ENCODE results near the gene RIMBP3C. TPM values are rescaled to one million over a fixed set of nuclear protein-coding genes. Genes with fewer than 3 reads are reported as not detected.
A peak's percentile ranks its signal among the peaks of the same experiment; 100 is the strongest.

The RIMBP3C gene
- total and polyA plus RNA-seq, 2 of the 8 experiments (the other 6 are each of a cell fraction or from before 2014, with no cell fraction given): 0.08 TPM; not detected in 1

GRCh38 chr22:21568347-21569075, 17.2 kb upstream of the RIMBP3C start:
- H3K9me3 ChIP-seq (ENCODE audit: insufficient read depth in 2 of 2, low read depth in 1 of 2, low read length in 1 of 2): no peaks in the 10 kb centered on the region
- ChIA-PET CTCF (ENCODE audit: partially characterized antibody) (interaction anchor here (0.9 to 1.6 kb wide), 5 partner anchors 10 to 77 kb away, joined by 3 to 4 read pairs (median 4); partner anchors contain the start of genes SDF2L1 and YDJC), POLR2A (ENCODE audit: partially characterized antibody) (interaction anchor here (0.5 to 3.2 kb wide), 11 partner anchors 9 to 149 kb away, joined by 3 to 11 read pairs (median 4); no protein-coding TSS in a partner anchor)
- H2AK5ac ChIP-seq (ENCODE audit: low read depth, low read length): no peak overlapping the region
- peaks cover 2% of the 10 kb centered on the region for H3K23me2 ChIP-seq (ENCODE audit: low read depth, low read length)
- no peak overlapping the region for H2BK20ac ChIP-seq (ENCODE audit: low read length)
- peak overlapping the region; percentile 54 to 91 (median 79) for H3K4me3 ChIP-seq (ENCODE audit: extremely low read depth in 1 of 4, insufficient read depth in 2 of 4, low read depth in 3 of 4, low read length in 4 of 4)
- H2BK15ac ChIP-seq (ENCODE audit: low read length): no peak overlapping the region
- peak overlapping the region; percentile 86 to 100 (median 96) for H3K9ac ChIP-seq (replicated peaks in 1 of 4; ENCODE audit: extremely low read depth in 1 of 4, low read depth in 3 of 4, low read length in 3 of 4)
- no peak for FAIRE-seq
- peak overlapping the region; percentile 95; the same call in 1 of the 2 replicates for H2BK5ac ChIP-seq (ENCODE audit: low read depth, low read length)
- H3K79me2 ChIP-seq (ENCODE audit: control insufficient read depth in 1 of 2, insufficient read depth in 2 of 2, low read length in 2 of 2): peaks cover 52 to 59% of the 10 kb centered on the region in 2 experiments
- H2AFZ ChIP-seq (ENCODE audit: low read length): no peak overlapping the region
- H3K27me3 ChIP-seq (replicated peaks in 1 of 4; ENCODE audit: control insufficient read depth in 3 of 4, extremely low read depth in 1 of 4, insufficient read depth in 3 of 4, low read length in 3 of 4): no peaks in the 10 kb centered on the region; a peak in 1 of 7 replicates
- H3K4me2 ChIP-seq (ENCODE audit: insufficient read depth in 1 of 2, low read depth in 2 of 2, low read length in 2 of 2): peak overlapping the region; percentile 77 to 82
- no peak overlapping the region for H3K56ac ChIP-seq (replicated peaks; ENCODE audit: insufficient read length, low read depth, low read length)
- WGBS, 2 experiments (ENCODE audit: extremely low coverage in 1 of 2, insufficient coverage in 1 of 2, insufficient read length in 1 of 2, insufficient replicate concordance in 2 of 2, low coverage in 1 of 2, low lambda C conversion rate in 2 of 2, missing lambda C conversion rate in 1 of 2): 9% methylated on average over 25 of the region's 26 CpGs; no CpG with 5 or more reads in 1 of the 2 experiments
- no peak for DNase-seq (ENCODE audit: low read depth in 1 of 2, low spot score in 2 of 2)
- peaks cover 27 to 33% of the 10 kb centered on the region in 2 experiments for H4K20me1 ChIP-seq (replicated peaks in 1 of 2; ENCODE audit: control insufficient read depth in 1 of 2, insufficient read depth in 2 of 2, low read length in 2 of 2)
- H3K4me1 ChIP-seq (replicated peaks in 1 of 4; ENCODE audit: control insufficient read depth in 3 of 4, insufficient read depth in 4 of 4, low read length in 3 of 4): peaks cover 0 to 8% (median 4%) of the 10 kb centered on the region in 4 experiments; a peak in 4 of 7 replicates
- H3K4ac ChIP-seq (replicated peaks; ENCODE audit: insufficient read length, low read depth, low read length): peak overlapping the region; percentile 27
- H2BK120ac ChIP-seq (replicated peaks; ENCODE audit: low read depth, low read length): no peak overlapping the region
- TF ChIP-seq CBX5 (IDR thresholded peaks at IDR 0.05; ENCODE audit: low read depth, low read length) (no peak), RXRA (IDR thresholded peaks at IDR 0.05; ENCODE audit: insufficient read depth, low read depth, low read length) (no peak), SIN3A (conservative IDR thresholded peaks at IDR 0.05 in 1 of 2, IDR thresholded peaks at IDR 0.05 in 1 of 2; ENCODE audit: low read depth in 1 of 2, low read length in 2 of 2) (0 out of 4 replicates have a peak, but pooled peaks of 1 of the 2 experiments have one; percentile 3), EGR1 (IDR thresholded peaks at IDR 0.05; ENCODE audit: borderline replicate concordance, low read depth, low read length) (no peak), BCL11A (IDR thresholded peaks at IDR 0.05; ENCODE audit: low read depth in 2 of 2, low read length in 2 of 2) (no peak), FOSL1 (IDR thresholded peaks at IDR 0.05; ENCODE audit: insufficient read depth, low read depth, low read length) (no peak)
- H3K36me3 ChIP-seq (ENCODE audit: control insufficient read depth in 2 of 4, insufficient read depth in 4 of 4, low read length in 3 of 4): no peaks in the 10 kb centered on the region; a peak in 1 of 8 replicates
- H2BK12ac ChIP-seq (ENCODE audit: low read depth, low read length): no peak overlapping the region
- H4K8ac ChIP-seq (ENCODE audit: extremely low read depth, insufficient read depth, low read length): peak overlapping the region; percentile 100; the same call in 1 of the 2 replicates
- no peak overlapping the region for H3K23ac ChIP-seq (ENCODE audit: insufficient read length)
- peak overlapping the region; percentile 97 for H3K27ac ChIP-seq (ENCODE audit: low read depth, low read length)
- no peak overlapping the region for H4K91ac ChIP-seq (replicated peaks; ENCODE audit: insufficient read length, low read length)
- H3K14ac ChIP-seq (ENCODE audit: insufficient read length): no peak overlapping the region
- peak overlapping the region; percentile 9; the same call in 1 of the 2 replicates for H3K18ac ChIP-seq (ENCODE audit: extremely low read depth, low read length)
- peaks cover 12% of the 10 kb centered on the region for H3K79me1 ChIP-seq (ENCODE audit: low read depth, low read length)
- no peak overlapping the region for H4K5ac ChIP-seq (ENCODE audit: insufficient read length, low read depth, low read length)
